ENCODE measurements around the gene ADCY2.

DNA sequence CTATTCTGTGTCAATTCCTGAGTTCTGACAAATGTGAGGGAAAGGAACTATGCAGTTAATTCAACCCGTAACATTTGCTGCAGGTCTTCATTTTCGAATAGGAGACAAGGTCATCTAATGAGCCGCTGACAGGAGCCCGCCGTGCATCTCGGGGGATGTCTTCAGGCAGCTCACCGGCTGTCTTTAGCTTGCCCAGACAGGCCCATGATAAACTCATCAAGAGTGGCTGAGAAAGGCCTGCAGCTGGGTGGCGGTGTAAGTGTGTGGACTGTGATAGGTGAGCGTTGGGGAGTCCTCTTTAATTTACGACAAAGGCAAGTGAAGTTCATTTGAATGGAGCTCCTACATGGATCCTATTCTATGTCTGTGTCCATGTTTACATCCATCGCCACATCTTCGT is 190.5 kb downstream of the ADCY2 start:
- TF ChIP-seq, protein P1, sequence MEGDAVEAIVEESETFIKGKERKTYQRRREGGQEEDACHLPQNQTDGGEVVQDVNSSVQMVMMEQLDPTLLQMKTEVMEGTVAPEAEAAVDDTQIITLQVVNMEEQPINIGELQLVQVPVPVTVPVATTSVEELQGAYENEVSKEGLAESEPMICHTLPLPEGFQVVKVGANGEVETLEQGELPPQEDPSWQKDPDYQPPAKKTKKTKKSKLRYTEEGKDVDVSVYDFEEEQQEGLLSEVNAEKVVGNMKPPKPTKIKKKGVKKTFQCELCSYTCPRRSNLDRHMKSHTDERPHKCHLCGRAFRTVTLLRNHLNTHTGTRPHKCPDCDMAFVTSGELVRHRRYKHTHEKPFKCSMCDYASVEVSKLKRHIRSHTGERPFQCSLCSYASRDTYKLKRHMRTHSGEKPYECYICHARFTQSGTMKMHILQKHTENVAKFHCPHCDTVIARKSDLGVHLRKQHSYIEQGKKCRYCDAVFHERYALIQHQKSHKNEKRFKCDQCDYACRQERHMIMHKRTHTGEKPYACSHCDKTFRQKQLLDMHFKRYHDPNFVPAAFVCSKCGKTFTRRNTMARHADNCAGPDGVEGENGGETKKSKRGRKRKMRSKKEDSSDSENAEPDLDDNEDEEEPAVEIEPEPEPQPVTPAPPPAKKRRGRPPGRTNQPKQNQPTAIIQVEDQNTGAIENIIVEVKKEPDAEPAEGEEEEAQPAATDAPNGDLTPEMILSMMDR (IDR thresholded peaks at IDR 0.05; ENCODE audit: insufficient read depth, low read length), result no peak
- TF ChIP-seq SPI1 (IDR thresholded peaks at IDR 0.05; ENCODE audit: borderline replicate concordance, low read depth), result no peak

Data from HL-60 (cell line).